Right cardiac atrium (tissue), 5 donors: ENCODE measurements around the gene SUFU. TPM values are rescaled to one million over a fixed set of nuclear protein-coding genes. Genes with fewer than 3 reads are reported as not detected.

Experiments used
- ATAC-seq, 2 donors: fragments of 200-7000 bp; cut with Tn5 transposase; one replicate each; pipeline versions ENCODE4 v1.8.0 to v1.9.1; 2020; ENCODE audit warnings: moderate library complexity in 2 of 2, mild to moderate bottlenecking in 1 of 2
- DNase-seq, 3 donors: peaks; one replicate each; pipeline ENCODE4 v3.0.0-alpha.2; 2020
- H3K27ac ChIP-seq: one replicate; pipeline ENCODE4 v1.5.1; 2013; ENCODE audit warnings: mild to moderate bottlenecking, low read length, control low read depth, moderate library complexity
- H3K27me3 ChIP-seq: one replicate; pipeline ENCODE4 v1.6.1; 2013; ENCODE audit not compliant: control insufficient read depth, insufficient read depth
- H3K4me1 ChIP-seq: one replicate; pipeline ENCODE4 v1.6.1; 2013; ENCODE audit warnings: low read length; ENCODE audit not compliant: control insufficient read depth, insufficient read depth
- H3K4me3 ChIP-seq: one replicate; pipeline ENCODE4 v1.5.1; 2013; ENCODE audit warnings: low read length, control low read depth
- H3K9me3 ChIP-seq: one replicate; pipeline ENCODE4 v1.6.1; 2013; ENCODE audit warnings: low read length; ENCODE audit not compliant: control insufficient read depth
- WGBS: extraction: QIAGEN DNeasy Blood & Tissue Kit; methylation state at CpG from one replicate; pipeline ENCODE4 v1.1.7; 2013; 5-methylcytosine and 5-hydroxymethylcytosine counted together
- intact Hi-C, 4 donors: fragments of 100-400 bp; cut with DNase I; formaldehyde crosslinking; loops; one replicate each; pipeline versions ENCODE4 v1.11.0 to v1.14.0; 2022 to 2023
- polyA plus RNA-seq: library from polyadenylated mRNA; stranded (reverse); fragments of 200-250 nt; gene quantifications from one replicate; pipeline ENCODE4 v1.2.3, GENCODE V29; 2013
- total RNA-seq, 4 donors: library from RNA; stranded (reverse); fragmentation: NEBNext Ultra II Directional; extraction: Animal tissue kit (Norgen Biotek cat#: 25700); gene quantifications; one replicate each; pipeline ENCODE4 v1.2.1, GENCODE V29; 2021
- donor health status: healthy with polysubstance abuse.
- donor health status: DM: no; HTN: yes; CAD: no.
- donor health status: DM: no; HTN: no; CAD: no.
- donor health status: DM: no; HTN: yes; CAD: no; lungs with severe emphysema.
- donor health status: DM: yes; HTN: yes; CAD: no.

SUFU gene
- total and polyA plus RNA-seq, 5 donors: 6.7 to 11.8 (median 11.4) TPM

DNA sequence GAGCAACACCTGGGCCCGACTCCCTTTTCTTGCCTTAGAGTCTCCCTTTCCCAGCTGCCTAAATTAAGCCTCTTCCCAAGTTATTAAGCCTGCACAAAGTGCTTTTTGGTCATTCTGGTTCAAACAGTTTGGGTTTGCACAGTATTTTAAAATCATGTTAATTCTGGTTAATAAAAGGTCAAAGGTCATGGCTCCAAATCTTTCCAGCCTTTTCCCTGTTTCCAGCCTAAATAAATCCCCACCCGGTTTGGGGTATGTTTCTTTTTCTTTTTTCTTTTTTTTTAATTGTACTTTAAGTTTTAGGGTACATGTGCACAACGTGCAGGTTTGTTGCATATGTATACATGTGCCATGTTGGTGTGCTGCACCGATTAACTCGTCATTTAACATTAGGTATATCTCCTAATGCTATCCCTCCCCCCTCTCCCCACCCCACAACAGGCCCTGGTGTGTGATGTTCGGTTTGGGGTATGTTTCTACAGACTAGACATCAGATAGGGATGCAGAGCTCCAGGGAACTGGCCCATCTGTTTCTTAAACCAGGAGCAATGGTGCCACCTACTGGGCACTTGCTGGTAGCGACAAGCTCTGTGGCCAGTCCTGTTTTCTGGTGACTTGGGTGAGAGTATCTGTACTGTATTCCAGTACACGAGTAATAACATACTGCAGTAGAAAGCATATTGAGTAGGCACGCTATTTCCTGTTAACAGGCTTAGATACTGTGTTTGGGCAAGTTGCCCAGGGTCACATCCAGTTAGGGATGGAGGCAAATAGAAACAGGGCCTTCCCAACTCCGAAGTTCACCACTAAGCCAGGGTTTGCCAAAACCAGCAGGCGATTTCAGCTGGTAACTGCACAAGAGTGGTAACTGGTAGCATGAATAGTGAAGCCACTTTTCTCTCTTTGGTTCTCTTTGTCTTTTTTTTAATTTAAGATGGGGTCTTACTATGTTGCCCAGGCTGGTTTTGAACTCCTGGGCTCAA, 80.0 kb downstream of the SUFU start:
- DNase-seq (peak; percentile 83 to 94 (median 89)), ATAC-seq (peak; percentile 91 to 92)
- WGBS: 32% methylated on average over 11 of the region's 11 CpGs
- no peak overlapping the region for H3K27ac ChIP-seq
- H3K9me3 ChIP-seq: no peaks in the 10 kb centered on the region
- H3K4me1 ChIP-seq: no peaks in the 10 kb centered on the region
- intact Hi-C loops: loop anchor here in 3 of 4 donors (5.0 to 10.0 kb wide), 6 partner anchors 76 to 349 kb away; partner anchors contain the start of genes NFKB2 (in 2 of the 3), ACTR1A (in 1 of the 3) and SUFU (in 1 of the 3)
- no peak overlapping the region for H3K4me3 ChIP-seq
- no peaks in the 10 kb centered on the region for H3K27me3 ChIP-seq

DNA sequence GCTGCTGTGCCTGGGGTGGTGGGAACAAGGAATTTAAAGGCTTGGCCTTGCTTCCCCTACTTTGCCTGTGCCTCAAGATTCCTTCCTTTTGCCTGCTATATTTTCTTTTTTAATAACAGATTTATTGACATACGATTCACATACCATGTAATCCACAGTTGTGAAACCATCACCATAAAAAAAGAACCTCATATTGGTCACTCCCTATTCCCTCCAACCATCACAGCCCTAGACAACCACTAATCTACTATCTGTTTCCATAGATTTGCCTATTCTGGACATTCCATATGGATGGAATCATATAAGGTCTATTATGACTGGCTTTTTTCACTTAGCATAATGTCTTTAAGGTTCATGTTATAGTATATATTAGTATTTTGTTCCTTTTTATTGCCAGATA, 81.3 kb downstream of the SUFU start:
- Histone ChIP-seq H3K9me3 (no peaks in the 10 kb centered on the region), H3K27me3 (no peaks in the 10 kb centered on the region), H3K27ac (no peak overlapping the region), H3K4me3 (no peak overlapping the region), H3K4me1 (no peaks in the 10 kb centered on the region)
- WGBS: 69% methylated on average over 1 of the region's 1 CpG
- DNase-seq (no peak), ATAC-seq (no peak)
- intact Hi-C loops: loop anchor here in 3 of 4 donors (5.0 to 10.0 kb wide), 4 partner anchors 78 to 350 kb away; partner anchors contain the start of gene NFKB2 (in 1 of the 3)

DNA sequence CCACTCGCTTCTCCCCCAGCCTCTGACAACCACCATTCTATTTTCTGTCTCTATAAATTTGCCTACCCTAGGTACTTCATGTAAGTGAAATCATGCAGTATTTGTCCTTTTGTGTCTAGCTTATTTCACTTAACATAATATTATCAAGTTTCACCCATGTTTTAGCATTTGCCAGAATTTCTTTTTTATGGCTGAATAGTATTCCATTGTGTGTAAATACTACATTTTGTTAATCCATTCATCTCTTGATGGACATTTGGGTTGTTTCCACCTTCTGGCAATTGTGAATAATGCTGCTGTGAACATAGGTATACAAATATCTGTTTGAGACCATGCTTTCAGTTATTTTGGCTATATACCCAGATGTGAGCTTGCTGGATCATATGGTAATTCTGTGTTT, 83.1 kb downstream of the SUFU start:
- H3K27me3 ChIP-seq: no peaks in the 10 kb centered on the region
- H3K9me3 ChIP-seq: no peaks in the 10 kb centered on the region
- 97% methylated on average over 1 of the region's 1 CpG for WGBS
- no peak overlapping the region for H3K27ac ChIP-seq
- intact Hi-C loops: loop anchor here in 3 of 4 donors (5.0 to 10.0 kb wide), 4 partner anchors 80 to 352 kb away; partner anchors contain the start of gene NFKB2 (in 1 of the 3)
- no peaks in the 10 kb centered on the region for H3K4me1 ChIP-seq
- DNase-seq (no peak), ATAC-seq (no peak)
- no peak overlapping the region for H3K4me3 ChIP-seq

DNA sequence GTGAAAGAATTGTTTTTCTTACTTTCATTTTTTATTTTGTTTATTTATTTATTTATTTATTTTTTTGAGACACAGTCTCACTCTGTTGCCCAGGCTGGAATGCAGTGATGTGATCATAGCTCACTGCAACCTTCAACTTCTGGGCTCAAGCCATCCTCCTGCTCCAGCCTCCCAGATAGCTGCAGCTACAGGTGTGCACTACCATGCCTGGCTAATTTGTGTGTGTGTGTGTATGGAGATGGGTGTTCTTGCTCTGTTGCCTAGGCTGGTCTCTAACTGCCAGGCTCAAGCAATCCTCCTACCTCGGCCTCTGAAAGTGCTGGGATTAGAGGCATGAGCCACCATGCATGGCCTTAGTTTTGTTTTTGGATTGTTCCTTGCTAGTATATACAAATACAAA, 85.1 kb downstream of the SUFU start:
- WGBS: 98% methylated on average over 1 of the region's 1 CpG

DNA sequence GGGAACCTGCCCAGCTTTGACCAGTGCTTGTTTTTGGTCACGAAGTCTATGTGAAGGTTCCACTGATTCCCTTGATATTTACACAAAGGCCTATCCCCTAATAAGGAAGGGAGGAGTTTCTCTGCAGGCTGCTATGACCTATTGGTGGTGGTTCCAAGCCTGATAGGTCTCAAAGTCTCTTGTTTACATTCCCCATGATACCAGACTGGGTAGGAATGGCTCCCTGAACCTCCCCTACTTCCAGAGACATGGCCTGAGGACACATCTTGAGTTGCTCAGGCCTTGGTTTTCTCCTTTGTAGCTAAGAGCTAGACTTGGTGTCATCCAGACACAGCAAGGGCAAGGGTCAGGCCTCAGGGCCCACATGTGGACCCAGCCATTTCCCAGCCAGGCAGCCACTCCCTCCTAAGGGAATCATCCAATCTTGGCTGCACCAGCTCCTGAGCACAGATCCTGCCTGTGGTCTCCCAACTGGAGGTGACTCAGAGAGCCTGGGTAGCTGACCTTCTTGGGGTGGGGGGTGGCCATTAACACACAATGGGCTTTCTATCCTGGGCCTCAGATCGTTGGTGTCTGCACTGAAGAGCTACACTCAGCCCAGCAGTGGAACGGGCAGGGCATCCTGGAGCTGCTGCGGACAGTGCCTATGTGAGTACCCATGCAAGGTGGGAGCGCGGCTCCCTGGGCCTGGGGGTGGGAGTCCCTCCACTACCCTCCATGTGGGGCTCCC, 89.5 kb downstream of the SUFU start:
- no peak for DNase-seq
- intact Hi-C loops: no loop called here
- H3K4me1 ChIP-seq: peaks cover 2% of the 10 kb centered on the region
- H3K27ac ChIP-seq: no peak overlapping the region
- ATAC-seq: no peak
- 81% methylated on average over 6 of the region's 6 CpGs for WGBS
- no peaks in the 10 kb centered on the region for H3K9me3 ChIP-seq
- no peak overlapping the region for H3K4me3 ChIP-seq
- H3K27me3 ChIP-seq: no peaks in the 10 kb centered on the region

More for the DNA sequence above, 85.1 kb downstream of the SUFU start:
- Histone ChIP-seq H3K27ac (no peak overlapping the region), H3K27me3 (no peaks in the 10 kb centered on the region), H3K4me1 (no peaks in the 10 kb centered on the region), H3K9me3 (no peaks in the 10 kb centered on the region), H3K4me3 (no peak overlapping the region)
- DNase-seq: no peak
- intact Hi-C loops: loop anchor here in 3 of 4 donors (5.0 to 10.0 kb wide), 4 partner anchors 82 to 354 kb away; partner anchors contain the start of gene NFKB2 (in 1 of the 3)
- no peak for ATAC-seq

DNA sequence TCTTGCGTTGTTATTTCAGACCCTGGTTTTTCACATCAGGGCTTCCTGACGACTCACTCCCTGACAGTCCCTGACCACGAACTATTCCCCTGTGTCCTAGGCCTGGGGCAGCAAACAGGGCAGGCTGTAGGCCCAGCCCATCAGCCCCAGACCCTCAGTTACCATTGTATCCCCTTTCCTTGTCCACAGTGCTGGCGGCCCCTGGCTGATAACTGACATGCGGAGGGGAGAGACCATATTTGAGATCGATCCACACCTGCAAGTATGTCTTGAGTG, 90.0 kb downstream of the SUFU start:
- DNase-seq (no peak), ATAC-seq (no peak)
- H3K27me3 ChIP-seq: no peaks in the 10 kb centered on the region
- H3K4me1 ChIP-seq: peaks cover 3% of the 10 kb centered on the region
- intact Hi-C loops: no loop called here
- WGBS: 86% methylated on average over 6 of the region's 6 CpGs
- no peak overlapping the region for H3K4me3 ChIP-seq
- no peak overlapping the region for H3K27ac ChIP-seq
- H3K9me3 ChIP-seq: no peaks in the 10 kb centered on the region

DNA sequence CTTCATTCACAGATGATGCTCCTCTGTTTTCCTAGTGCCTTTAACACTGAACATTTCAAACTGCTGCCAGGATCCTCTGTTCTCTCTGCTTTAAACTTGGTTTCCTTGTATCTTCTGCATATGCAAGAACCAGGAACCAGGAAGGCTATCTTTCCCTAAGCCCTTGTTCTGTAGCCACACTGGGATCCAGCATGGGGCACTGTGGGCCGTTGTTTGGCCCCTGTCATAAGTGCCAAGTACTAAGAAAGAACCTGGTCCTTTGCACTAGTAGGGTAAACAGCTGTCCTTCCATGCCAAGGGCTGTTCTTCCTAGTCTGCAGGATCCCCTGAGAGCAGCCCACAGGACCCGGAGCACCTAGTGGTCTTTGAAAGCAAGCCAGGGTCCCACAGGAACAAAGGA, 91.5 kb downstream of the SUFU start:
- Histone ChIP-seq H3K4me3 (no peak overlapping the region), H3K4me1 (peaks cover 15% of the 10 kb centered on the region), H3K27ac (no peak overlapping the region), H3K9me3 (no peaks in the 10 kb centered on the region), H3K27me3 (no peaks in the 10 kb centered on the region)
- WGBS: 52% methylated on average over 2 of the region's 2 CpGs
- intact Hi-C loops: loop anchor here in 1 of 4 donors (5.0 kb wide), 1 partner anchor 52 kb away; no protein-coding TSS in a partner anchor
- ATAC-seq: no peak
- DNase-seq: no peak

DNA sequence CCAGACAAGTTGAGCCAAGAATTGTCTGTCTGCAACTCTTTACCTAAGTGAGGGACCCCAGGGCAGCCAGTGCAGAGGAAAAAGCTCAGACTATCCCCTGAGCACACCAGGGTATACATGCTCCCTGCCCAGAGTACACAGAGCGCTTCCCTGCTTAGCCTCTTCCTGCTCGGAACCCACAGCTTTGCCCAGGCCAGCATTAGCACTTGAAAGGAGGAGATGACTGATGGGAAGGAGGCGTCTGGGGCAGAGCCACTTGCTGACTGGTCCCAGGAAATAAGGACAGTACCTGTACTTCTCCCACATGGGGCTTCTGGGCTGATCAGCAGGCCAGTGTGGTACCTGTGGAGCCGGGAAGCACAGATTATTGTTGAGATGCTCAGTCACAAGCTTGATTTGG, 92.1 kb downstream of the SUFU start:
- Histone ChIP-seq H3K27me3 (no peaks in the 10 kb centered on the region), H3K4me3 (no peak overlapping the region), H3K4me1 (peaks cover 21% of the 10 kb centered on the region), H3K9me3 (no peaks in the 10 kb centered on the region), H3K27ac (no peak overlapping the region)
- WGBS: 84% methylated on average over 4 of the region's 4 CpGs
- no peak for DNase-seq
- intact Hi-C loops: loop anchor here in 1 of 4 donors (5.0 kb wide), 1 partner anchor 51 kb away; no protein-coding TSS in a partner anchor
- ATAC-seq: no peak

DNA sequence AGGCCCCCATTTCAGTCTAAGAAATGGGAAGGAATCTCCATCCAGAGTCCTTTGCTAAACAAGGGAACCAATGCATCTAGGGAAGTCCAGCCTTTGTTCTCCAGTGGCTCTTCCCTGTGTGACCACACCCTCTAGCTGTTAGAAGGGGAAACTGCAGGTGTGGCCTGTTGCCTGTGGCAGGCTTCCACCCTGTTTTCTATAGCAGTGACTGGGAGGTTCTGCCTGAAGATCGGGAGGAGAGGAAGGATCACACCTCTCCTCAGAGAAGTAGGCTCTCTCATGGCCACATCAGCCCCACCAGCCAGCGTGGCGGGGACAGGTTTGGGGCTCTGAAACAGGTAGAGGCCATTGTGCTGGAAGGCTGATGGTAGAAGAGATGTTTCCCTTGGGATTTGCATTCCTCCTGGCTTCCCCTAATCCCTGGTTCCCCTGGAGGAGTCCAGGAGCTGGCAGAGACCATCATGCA, 92.8 kb downstream of the SUFU start:
- peak; percentile 8 to 52 for ATAC-seq
- peak in 1 of 3 donors; percentile 63 for DNase-seq
- Histone ChIP-seq H3K4me3 (no peak overlapping the region), H3K4me1 (peaks cover 28% of the 10 kb centered on the region), H3K9me3 (no peaks in the 10 kb centered on the region), H3K27me3 (no peaks in the 10 kb centered on the region), H3K27ac (peak overlapping the region; percentile 34)
- intact Hi-C loops: loop anchor here in 1 of 4 donors (5.0 kb wide), 1 partner anchor 51 kb away; no protein-coding TSS in a partner anchor
- WGBS: 63% methylated on average over 3 of the region's 3 CpGs

DNA sequence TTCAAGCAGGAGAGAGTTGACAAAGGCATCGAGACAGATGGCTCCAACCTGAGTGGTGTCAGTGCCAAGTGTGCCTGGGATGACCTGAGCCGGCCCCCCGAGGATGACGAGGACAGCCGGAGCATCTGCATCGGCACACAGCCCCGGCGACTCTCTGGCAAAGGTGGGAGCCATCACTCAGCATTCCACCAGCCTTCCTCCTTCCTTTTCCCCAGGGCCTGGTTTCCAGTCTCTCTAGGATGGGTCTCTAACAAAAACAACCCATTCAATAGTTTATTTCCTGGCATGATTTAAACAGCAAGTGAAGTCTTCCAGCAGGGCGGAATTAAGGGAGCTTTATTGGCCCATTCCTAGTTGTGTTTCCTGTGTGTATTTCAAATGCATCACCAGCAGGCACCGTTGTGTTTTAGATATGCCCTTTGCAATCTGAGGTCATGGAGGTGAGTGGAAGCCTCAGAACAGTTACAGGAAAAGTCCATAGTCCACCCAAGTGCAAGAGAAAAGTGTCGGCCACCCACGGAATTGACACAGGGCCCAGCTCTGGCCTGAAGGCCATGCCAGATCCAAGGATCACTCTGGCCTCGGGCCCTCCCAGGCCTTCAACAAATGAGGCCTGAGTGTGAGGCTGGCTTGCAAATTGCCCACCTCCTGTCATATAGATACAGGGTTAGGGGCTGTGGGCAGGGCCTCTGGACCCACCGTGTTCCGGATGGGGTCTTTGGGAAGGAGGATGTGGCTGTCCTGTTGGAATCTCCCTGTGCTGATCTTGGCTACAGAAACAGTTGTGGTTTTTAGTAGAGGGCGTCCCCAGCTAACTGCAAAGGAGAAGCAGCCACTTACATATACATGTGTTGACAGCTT, 93.6 kb downstream of the SUFU start:
- Histone ChIP-seq H3K4me3 (no peak overlapping the region), H3K4me1 (peaks cover 32% of the 10 kb centered on the region), H3K9me3 (no peaks in the 10 kb centered on the region), H3K27ac (peak overlapping the region; percentile 76), H3K27me3 (no peaks in the 10 kb centered on the region)
- DNase-seq: peak; percentile 69 to 89 (median 85)
- ATAC-seq: peak; percentile 45 to 64
- 42% methylated on average over 16 of the region's 16 CpGs for WGBS
- intact Hi-C loops: loop anchor here in 1 of 4 donors (5.0 kb wide), 1 partner anchor 50 kb away; no protein-coding TSS in a partner anchor
